ENCODE results near the gene MTNR1B. TPM values are rescaled to one million over a fixed set of nuclear protein-coding genes. Genes with fewer than 3 reads are reported as not detected.

MTNR1B gene
- total RNA-seq, 1 experiment from 2014 or later = not detected

DNA sequence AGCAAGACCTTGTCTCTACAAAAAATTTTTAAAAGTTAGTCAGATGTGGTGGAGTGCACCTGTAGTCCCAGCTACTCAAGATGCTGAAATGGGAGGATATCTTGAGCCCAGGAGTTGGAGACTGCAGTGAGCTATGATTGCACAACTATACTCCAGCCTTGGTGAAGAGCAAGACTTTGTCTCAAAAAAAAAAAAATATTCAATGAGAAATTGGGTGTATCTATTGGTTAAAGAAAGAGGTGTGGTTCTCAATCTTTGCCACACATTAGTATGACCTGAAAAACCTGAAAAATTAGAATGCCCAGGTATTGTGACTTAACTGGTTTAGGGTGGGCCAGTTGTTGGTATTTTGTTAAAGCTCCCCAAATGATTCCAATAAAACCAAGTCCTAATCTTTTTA, 32.4 kb downstream of the MTNR1B start (continued):
- TF ChIP-seq, protein P1, sequence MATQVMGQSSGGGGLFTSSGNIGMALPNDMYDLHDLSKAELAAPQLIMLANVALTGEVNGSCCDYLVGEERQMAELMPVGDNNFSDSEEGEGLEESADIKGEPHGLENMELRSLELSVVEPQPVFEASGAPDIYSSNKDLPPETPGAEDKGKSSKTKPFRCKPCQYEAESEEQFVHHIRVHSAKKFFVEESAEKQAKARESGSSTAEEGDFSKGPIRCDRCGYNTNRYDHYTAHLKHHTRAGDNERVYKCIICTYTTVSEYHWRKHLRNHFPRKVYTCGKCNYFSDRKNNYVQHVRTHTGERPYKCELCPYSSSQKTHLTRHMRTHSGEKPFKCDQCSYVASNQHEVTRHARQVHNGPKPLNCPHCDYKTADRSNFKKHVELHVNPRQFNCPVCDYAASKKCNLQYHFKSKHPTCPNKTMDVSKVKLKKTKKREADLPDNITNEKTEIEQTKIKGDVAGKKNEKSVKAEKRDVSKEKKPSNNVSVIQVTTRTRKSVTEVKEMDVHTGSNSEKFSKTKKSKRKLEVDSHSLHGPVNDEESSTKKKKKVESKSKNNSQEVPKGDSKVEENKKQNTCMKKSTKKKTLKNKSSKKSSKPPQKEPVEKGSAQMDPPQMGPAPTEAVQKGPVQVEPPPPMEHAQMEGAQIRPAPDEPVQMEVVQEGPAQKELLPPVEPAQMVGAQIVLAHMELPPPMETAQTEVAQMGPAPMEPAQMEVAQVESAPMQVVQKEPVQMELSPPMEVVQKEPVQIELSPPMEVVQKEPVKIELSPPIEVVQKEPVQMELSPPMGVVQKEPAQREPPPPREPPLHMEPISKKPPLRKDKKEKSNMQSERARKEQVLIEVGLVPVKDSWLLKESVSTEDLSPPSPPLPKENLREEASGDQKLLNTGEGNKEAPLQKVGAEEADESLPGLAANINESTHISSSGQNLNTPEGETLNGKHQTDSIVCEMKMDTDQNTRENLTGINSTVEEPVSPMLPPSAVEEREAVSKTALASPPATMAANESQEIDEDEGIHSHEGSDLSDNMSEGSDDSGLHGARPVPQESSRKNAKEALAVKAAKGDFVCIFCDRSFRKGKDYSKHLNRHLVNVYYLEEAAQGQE (IDR thresholded peaks at IDR 0.05; ENCODE audit: low read depth) = no peak
- TF ChIP-seq POLR2A (IDR thresholded peaks at IDR 0.05; ENCODE audit: borderline replicate concordance, extremely low read depth, insufficient read depth, insufficient read length) = no peak
- TF ChIP-seq TCF7L2 (IDR thresholded peaks at IDR 0.05; ENCODE audit: borderline replicate concordance, extremely low read depth, insufficient read depth, insufficient read length) = no peak

DNA sequence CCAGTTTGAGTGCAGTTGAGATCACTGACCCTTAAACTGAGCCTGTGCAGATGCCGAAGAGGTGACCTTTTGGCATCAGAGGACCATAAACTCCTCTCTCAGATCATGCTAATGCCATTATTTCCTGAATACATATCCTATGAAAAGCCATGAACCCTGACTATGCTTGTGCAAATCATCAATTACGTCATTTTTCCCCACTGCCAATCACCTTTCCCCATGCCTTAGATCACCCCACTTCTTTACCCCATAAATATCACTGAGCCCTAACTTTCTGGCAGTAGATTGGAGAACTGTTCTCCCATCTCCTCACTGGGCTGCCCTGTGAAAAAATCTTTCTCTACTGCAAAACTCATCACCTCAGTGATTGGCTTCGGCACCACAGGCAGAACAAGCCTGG, 32.9 kb downstream of the MTNR1B start:
- ATAC-seq (no peak), DNase-seq (ENCODE audit: low read depth, low spot score) (no peak)
- Histone ChIP-seq H3K79me2 (ENCODE audit: insufficient read depth, low read length) (no peaks in the 10 kb centered on the region), H3K4me2 (ENCODE audit: low read length) (no peak overlapping the region), H3K27me3 (ENCODE audit: insufficient read depth, low read length) (no peaks in the 10 kb centered on the region), H3K4me3 (replicated peaks in 1 of 2; ENCODE audit: low read depth in 1 of 2, low read length in 2 of 2) (no peak overlapping the region), H3K9me2 (ENCODE audit: insufficient read depth) (no peaks in the 10 kb centered on the region), H3K9me3 (ENCODE audit: control insufficient read depth in 1 of 2, insufficient read depth in 1 of 2, low read depth in 1 of 2, low read length in 2 of 2) (no peaks in the 10 kb centered on the region), H3K36me3 (ENCODE audit: control insufficient read depth in 1 of 2, insufficient read depth in 2 of 2, low read length in 2 of 2) (no peaks in the 10 kb centered on the region), H3K27ac (ENCODE audit: low read depth, low read length) (no peak overlapping the region), H3K9ac (ENCODE audit: low read length) (no peak overlapping the region), H4K20me1 (ENCODE audit: insufficient read depth) (no peaks in the 10 kb centered on the region), H2AFZ (ENCODE audit: low read depth, low read length, poor library complexity, severe bottlenecking) (peak overlapping the region; percentile 19), H3K4me1 (ENCODE audit: control insufficient read depth in 1 of 2, insufficient read depth in 2 of 2, low read length in 2 of 2) (peaks cover 16 to 30% of the 10 kb centered on the region in 2 experiments)
- ChIA-PET RAD21 (ENCODE audit: low non-redundant PET in 1 of 2, low total read pairs in 2 of 2, uncharacterized antibody in 2 of 2, unreplicated experiment in 2 of 2) (no interaction called here), POLR2A (no interaction called here), CTCF (no interaction called here)
- intact Hi-C loops (cut with micrococcal nuclease) = no loop called here
- no TSS peak for BruUV-seq (replicated peaks)
- TF ChIP-seq JUND (IDR thresholded peaks at IDR 0.05) = no peak
- no peak for TF ChIP-seq SIN3A (IDR thresholded peaks at IDR 0.05; ENCODE audit: low read depth)
- TF ChIP-seq, protein P2, sequence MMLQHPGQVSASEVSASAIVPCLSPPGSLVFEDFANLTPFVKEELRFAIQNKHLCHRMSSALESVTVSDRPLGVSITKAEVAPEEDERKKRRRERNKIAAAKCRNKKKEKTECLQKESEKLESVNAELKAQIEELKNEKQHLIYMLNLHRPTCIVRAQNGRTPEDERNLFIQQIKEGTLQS (IDR thresholded peaks at IDR 0.05) = no peak
- TF ChIP-seq, protein P3, sequence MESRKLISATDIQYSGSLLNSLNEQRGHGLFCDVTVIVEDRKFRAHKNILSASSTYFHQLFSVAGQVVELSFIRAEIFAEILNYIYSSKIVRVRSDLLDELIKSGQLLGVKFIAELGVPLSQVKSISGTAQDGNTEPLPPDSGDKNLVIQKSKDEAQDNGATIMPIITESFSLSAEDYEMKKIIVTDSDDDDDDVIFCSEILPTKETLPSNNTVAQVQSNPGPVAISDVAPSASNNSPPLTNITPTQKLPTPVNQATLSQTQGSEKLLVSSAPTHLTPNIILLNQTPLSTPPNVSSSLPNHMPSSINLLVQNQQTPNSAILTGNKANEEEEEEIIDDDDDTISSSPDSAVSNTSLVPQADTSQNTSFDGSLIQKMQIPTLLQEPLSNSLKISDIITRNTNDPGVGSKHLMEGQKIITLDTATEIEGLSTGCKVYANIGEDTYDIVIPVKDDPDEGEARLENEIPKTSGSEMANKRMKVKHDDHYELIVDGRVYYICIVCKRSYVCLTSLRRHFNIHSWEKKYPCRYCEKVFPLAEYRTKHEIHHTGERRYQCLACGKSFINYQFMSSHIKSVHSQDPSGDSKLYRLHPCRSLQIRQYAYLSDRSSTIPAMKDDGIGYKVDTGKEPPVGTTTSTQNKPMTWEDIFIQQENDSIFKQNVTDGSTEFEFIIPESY (IDR thresholded peaks at IDR 0.05; ENCODE audit: extremely low read depth, insufficient replicate concordance, low read length) = no peak
- TF ChIP-seq CEBPB (IDR thresholded peaks at IDR 0.05; ENCODE audit: low read depth) = no peak
- no peak for TF ChIP-seq SP1 (IDR thresholded peaks at IDR 0.05; ENCODE audit: low read depth)
- no peak for TF ChIP-seq TCF7L2 (IDR thresholded peaks at IDR 0.05; ENCODE audit: borderline replicate concordance, extremely low read depth, insufficient read depth, insufficient read length)
- no peak for TF ChIP-seq YY1 (IDR thresholded peaks at IDR 0.05; ENCODE audit: extremely low read depth, insufficient replicate concordance, low read depth, low read length)
- TF ChIP-seq, protein P1 (IDR thresholded peaks at IDR 0.05; ENCODE audit: low read depth) = no peak
- TF ChIP-seq CBX3 (IDR thresholded peaks at IDR 0.05; ENCODE audit: low read depth) = no peak

Measured in HCT116 (cell line).